ENCODE measurements around the gene LRRC7.

Gene LRRC7

DNA sequence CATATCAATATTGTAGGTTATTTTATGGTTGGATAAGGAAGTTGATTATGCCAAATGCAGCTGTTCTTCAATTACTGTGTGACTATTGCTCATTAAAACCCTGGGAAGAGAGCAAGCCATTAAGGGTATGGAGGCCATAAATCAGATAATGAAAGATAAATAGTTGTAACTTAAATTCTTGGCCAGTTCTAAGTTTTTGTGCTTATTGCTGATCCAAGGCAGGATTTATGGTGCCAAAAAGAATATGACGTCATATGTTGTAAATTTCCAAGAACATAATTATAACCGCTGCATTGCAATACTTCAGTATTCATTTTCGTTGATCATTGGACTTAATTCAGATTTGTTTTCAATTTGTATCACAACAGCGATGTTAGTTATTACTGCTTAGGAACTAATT lies 426.1 kb downstream of the LRRC7 start:
- CTCF ChIA-PET = no interaction called here
- Histone ChIP-seq H3K36me3 (ENCODE audit: control insufficient read depth in 4 of 4, insufficient read depth in 4 of 4, low read length in 3 of 4) (no peaks in the 10 kb centered on the region), H3K27ac (ENCODE audit: insufficient read depth in 1 of 2, low read depth in 1 of 2, low read length in 2 of 2, poor library complexity in 1 of 2, severe bottlenecking in 2 of 2) (no peak overlapping the region), H3K4me1 (ENCODE audit: control extremely low read depth in 1 of 4, control insufficient read depth in 4 of 4, insufficient read depth in 4 of 4, low read length in 3 of 4) (no peaks in the 10 kb centered on the region), H3K9me3 (ENCODE audit: control extremely low read depth in 1 of 5, control insufficient read depth in 4 of 5, insufficient read depth in 2 of 5, low read depth in 1 of 5, low read length in 4 of 5) (no peaks in the 10 kb centered on the region), H3K27me3 (replicated peaks in 2 of 5; ENCODE audit: control insufficient read depth in 4 of 5, insufficient read depth in 5 of 5, low read length in 4 of 5) (no peaks in the 10 kb centered on the region), H3K4me3 (ENCODE audit: control insufficient read depth in 1 of 7, extremely low read depth in 1 of 7, insufficient read depth in 4 of 7, low read depth in 2 of 7, low read length in 6 of 7) (no peak overlapping the region)
- no peak for DNase-seq
- 100% methylated on average over 3 of the region's 4 CpGs for WGBS (ENCODE audit: insufficient coverage)
- POLR2A ChIA-PET = interaction anchor here (0.7 kb wide), 1 partner anchor 162 kb away, joined by 4 read pairs; no protein-coding TSS in a partner anchor

DNA sequence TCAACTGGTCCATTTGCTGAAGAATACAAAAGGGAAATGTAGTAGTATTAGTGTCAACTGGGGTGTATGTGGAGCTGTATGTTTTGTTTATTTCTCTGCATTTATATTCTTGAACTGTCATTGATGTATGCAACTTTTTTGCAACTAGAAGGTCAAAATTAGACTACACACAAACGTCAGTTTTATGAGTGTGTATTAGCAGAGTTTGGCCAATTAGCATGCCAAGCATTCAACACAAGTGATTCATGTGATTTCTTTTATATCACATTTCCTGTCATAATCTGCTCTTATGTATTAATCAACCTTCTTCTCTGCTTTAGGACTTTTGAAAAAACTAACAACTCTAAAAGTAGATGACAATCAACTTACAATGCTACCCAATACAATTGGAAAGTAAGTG lies 426.5 kb downstream of the LRRC7 start:
- H3K27ac ChIP-seq (ENCODE audit: insufficient read depth in 1 of 2, low read depth in 1 of 2, low read length in 2 of 2, poor library complexity in 1 of 2, severe bottlenecking in 2 of 2) = no peak overlapping the region
- no peaks in the 10 kb centered on the region for H3K36me3 ChIP-seq (ENCODE audit: control insufficient read depth in 4 of 4, insufficient read depth in 4 of 4, low read length in 3 of 4)
- CTCF ChIA-PET = no interaction called here
- H3K9me3 ChIP-seq (ENCODE audit: control extremely low read depth in 1 of 5, control insufficient read depth in 4 of 5, insufficient read depth in 2 of 5, low read depth in 1 of 5, low read length in 4 of 5) = no peaks in the 10 kb centered on the region
- DNase-seq = no peak
- WGBS (ENCODE audit: insufficient coverage) = 40% methylated on average over 1 of the region's 1 CpG
- no peaks in the 10 kb centered on the region for H3K27me3 ChIP-seq (replicated peaks in 2 of 5; ENCODE audit: control insufficient read depth in 4 of 5, insufficient read depth in 5 of 5, low read length in 4 of 5)
- H3K4me1 ChIP-seq (ENCODE audit: control extremely low read depth in 1 of 4, control insufficient read depth in 4 of 4, insufficient read depth in 4 of 4, low read length in 3 of 4) = no peaks in the 10 kb centered on the region
- H3K4me3 ChIP-seq (ENCODE audit: control insufficient read depth in 1 of 7, extremely low read depth in 1 of 7, insufficient read depth in 4 of 7, low read depth in 2 of 7, low read length in 6 of 7) = no peak overlapping the region
- POLR2A ChIA-PET = interaction anchor here (1.0 kb wide), 1 partner anchor 824 kb away, joined by 3 read pairs; no protein-coding TSS in a partner anchor

DNA sequence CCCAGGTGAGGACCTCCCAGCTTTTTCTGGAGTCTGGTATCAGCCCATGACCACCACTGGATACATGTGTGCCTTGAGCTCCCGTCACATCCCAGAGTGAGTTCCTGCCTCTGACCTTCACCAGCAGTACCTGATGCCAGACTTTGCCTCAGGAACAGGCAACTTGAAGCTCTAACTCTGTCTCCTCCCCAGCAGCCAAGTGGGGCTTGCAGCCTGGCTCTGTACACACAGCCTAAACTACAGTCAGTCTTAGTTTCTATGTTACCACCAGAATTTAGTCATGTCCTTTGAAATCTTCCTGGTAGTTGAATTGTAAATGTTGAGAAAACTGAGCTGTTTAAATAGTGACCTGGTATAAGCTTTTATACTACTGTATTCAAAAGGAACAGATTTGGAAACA lies 431.1 kb downstream of the LRRC7 start:
- no peak for DNase-seq
- no peaks in the 10 kb centered on the region for H3K9me3 ChIP-seq (ENCODE audit: control extremely low read depth in 1 of 5, control insufficient read depth in 4 of 5, insufficient read depth in 2 of 5, low read depth in 1 of 5, low read length in 4 of 5)
- no peak overlapping the region for H3K27ac ChIP-seq (ENCODE audit: insufficient read depth in 1 of 2, low read depth in 1 of 2, low read length in 2 of 2, poor library complexity in 1 of 2, severe bottlenecking in 2 of 2)
- H3K4me1 ChIP-seq (ENCODE audit: control extremely low read depth in 1 of 4, control insufficient read depth in 4 of 4, insufficient read depth in 4 of 4, low read length in 3 of 4) = peaks cover 0 to 10% (median 0%) of the 10 kb centered on the region in 4 experiments
- H3K36me3 ChIP-seq (ENCODE audit: control insufficient read depth in 4 of 4, insufficient read depth in 4 of 4, low read length in 3 of 4) = no peaks in the 10 kb centered on the region
- no peaks in the 10 kb centered on the region for H3K27me3 ChIP-seq (replicated peaks in 2 of 5; ENCODE audit: control insufficient read depth in 4 of 5, insufficient read depth in 5 of 5, low read length in 4 of 5)
- no peak overlapping the region for H3K4me3 ChIP-seq (ENCODE audit: control insufficient read depth in 1 of 7, extremely low read depth in 1 of 7, insufficient read depth in 4 of 7, low read depth in 2 of 7, low read length in 6 of 7)
- 100% methylated on average over 1 of the region's 1 CpG for WGBS (ENCODE audit: insufficient coverage)
- ChIA-PET POLR2A (interaction anchor here (0.6 kb wide), 1 partner anchor 1108 kb away, joined by 3 read pairs; no protein-coding TSS in a partner anchor), CTCF (no interaction called here)

DNA sequence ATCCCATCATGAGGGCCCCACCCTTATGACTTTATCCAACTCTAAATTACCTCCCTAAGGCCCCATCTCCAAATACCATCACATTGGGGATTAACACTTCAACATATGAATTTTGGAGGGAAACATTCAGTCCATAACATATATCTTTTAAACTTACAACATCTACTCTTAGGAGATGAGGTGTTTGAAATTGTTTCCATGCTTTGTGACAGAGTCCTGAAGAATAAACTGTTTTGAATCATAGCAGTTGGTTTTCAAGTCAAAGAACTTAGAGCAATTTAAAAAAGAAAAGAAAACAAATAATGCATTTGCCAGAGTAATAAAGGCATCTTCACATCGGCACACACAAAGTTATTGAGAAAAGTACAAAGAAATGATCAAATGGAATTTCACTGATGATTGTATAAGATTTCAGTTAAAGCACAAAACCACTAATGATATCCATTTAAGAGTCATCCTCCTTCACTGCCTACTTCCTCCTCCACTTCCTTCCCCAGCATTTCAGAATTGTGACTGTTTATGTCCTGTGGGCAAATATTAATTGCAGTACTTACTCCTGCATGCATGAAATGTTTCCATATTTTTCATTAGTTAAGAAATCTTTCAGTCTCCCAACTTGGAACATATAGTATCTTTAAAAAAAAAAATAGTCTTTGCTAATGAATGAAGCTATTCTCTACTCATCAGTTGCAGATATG lies 435.6 kb downstream of the LRRC7 start:
- no CpG with 5 or more reads among the region's 1 CpG for WGBS (ENCODE audit: insufficient coverage)
- no peaks in the 10 kb centered on the region for H3K27me3 ChIP-seq (replicated peaks in 2 of 5; ENCODE audit: control insufficient read depth in 4 of 5, insufficient read depth in 5 of 5, low read length in 4 of 5)
- POLR2A ChIA-PET = no interaction called here
- peaks cover 0 to 1% (median 0%) of the 10 kb centered on the region in 5 experiments for H3K9me3 ChIP-seq (ENCODE audit: control extremely low read depth in 1 of 5, control insufficient read depth in 4 of 5, insufficient read depth in 2 of 5, low read depth in 1 of 5, low read length in 4 of 5)
- no peak overlapping the region for H3K4me3 ChIP-seq (ENCODE audit: control insufficient read depth in 1 of 7, extremely low read depth in 1 of 7, insufficient read depth in 4 of 7, low read depth in 2 of 7, low read length in 6 of 7)
- H3K4me1 ChIP-seq (ENCODE audit: control extremely low read depth in 1 of 4, control insufficient read depth in 4 of 4, insufficient read depth in 4 of 4, low read length in 3 of 4) = peaks cover 0 to 10% (median 0%) of the 10 kb centered on the region in 4 experiments
- H3K36me3 ChIP-seq (ENCODE audit: control insufficient read depth in 4 of 4, insufficient read depth in 4 of 4, low read length in 3 of 4) = no peaks in the 10 kb centered on the region
- H3K27ac ChIP-seq (ENCODE audit: insufficient read depth in 1 of 2, low read depth in 1 of 2, low read length in 2 of 2, poor library complexity in 1 of 2, severe bottlenecking in 2 of 2) = no peak overlapping the region
- CTCF ChIA-PET = no interaction called here
- DNase-seq = peak in 1 of 3 donors; percentile 8

DNA sequence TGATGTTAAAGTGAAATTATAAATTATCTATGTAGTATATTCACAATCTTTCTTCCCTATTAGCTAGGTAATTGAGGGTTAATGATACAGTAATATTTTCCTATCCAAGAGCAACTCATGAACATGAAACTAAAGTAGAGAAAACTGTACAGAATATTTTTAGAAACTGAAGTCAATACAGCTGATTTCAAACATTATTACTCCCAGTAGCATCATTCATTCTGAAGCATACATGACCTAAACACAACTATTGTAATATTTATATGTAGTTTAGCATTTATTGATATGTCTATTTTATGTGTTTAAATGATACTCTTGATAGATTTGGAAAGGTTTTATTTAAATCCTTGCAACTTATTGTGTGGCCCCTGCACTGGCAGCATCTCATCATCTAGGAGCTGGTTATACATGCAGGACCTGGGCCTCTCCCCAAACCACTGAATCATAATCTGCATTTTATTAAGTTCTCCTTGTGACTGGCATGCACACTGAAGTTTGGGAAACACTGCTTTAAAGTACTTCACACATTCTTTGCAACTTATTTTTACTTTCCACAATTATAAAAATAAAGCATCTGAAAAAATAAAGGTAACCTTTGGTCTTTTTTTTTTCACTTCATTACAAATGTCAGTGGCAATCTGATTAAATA lies 437.8 kb downstream of the LRRC7 start:
- Histone ChIP-seq H3K4me3 (ENCODE audit: control insufficient read depth in 1 of 7, extremely low read depth in 1 of 7, insufficient read depth in 4 of 7, low read depth in 2 of 7, low read length in 6 of 7) (no peak overlapping the region), H3K4me1 (ENCODE audit: control extremely low read depth in 1 of 4, control insufficient read depth in 4 of 4, insufficient read depth in 4 of 4, low read length in 3 of 4) (peaks cover 0 to 10% (median 0%) of the 10 kb centered on the region in 4 experiments), H3K9me3 (ENCODE audit: control extremely low read depth in 1 of 5, control insufficient read depth in 4 of 5, insufficient read depth in 2 of 5, low read depth in 1 of 5, low read length in 4 of 5) (peaks cover 0 to 1% (median 0%) of the 10 kb centered on the region in 5 experiments), H3K27me3 (replicated peaks in 2 of 5; ENCODE audit: control insufficient read depth in 4 of 5, insufficient read depth in 5 of 5, low read length in 4 of 5) (no peaks in the 10 kb centered on the region), H3K27ac (ENCODE audit: insufficient read depth in 1 of 2, low read depth in 1 of 2, low read length in 2 of 2, poor library complexity in 1 of 2, severe bottlenecking in 2 of 2) (no peak overlapping the region), H3K36me3 (ENCODE audit: control insufficient read depth in 4 of 4, insufficient read depth in 4 of 4, low read length in 3 of 4) (no peaks in the 10 kb centered on the region)
- ChIA-PET CTCF (no interaction called here), POLR2A (no interaction called here)
- DNase-seq = no peak

DNA sequence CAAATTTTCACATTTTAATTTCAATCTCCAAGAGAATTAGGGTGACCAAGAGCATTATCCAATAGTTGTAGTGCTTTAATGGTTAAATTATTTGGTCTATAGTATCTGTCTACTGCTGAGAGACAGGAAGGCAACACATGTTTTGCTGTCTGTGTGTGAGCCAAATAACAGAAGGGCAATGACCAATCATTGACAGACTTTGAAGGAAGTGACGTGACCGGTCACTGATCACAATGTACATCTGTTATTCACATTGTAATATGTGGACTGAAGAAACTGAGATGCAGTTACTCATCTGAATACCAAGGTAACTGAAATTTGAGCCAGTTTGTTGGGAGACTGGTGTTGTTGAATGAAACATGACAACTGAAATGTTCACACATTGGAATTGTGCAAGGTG lies 440.9 kb downstream of the LRRC7 start:
- H3K4me1 ChIP-seq (ENCODE audit: control extremely low read depth in 1 of 4, control insufficient read depth in 4 of 4, insufficient read depth in 4 of 4, low read length in 3 of 4) = peaks cover 0 to 1% (median 0%) of the 10 kb centered on the region in 4 experiments
- no peak overlapping the region for H3K27ac ChIP-seq (ENCODE audit: insufficient read depth in 1 of 2, low read depth in 1 of 2, low read length in 2 of 2, poor library complexity in 1 of 2, severe bottlenecking in 2 of 2)
- peaks cover 0 to 1% (median 0%) of the 10 kb centered on the region in 5 experiments for H3K9me3 ChIP-seq (ENCODE audit: control extremely low read depth in 1 of 5, control insufficient read depth in 4 of 5, insufficient read depth in 2 of 5, low read depth in 1 of 5, low read length in 4 of 5)
- no peak overlapping the region for H3K4me3 ChIP-seq (ENCODE audit: control insufficient read depth in 1 of 7, extremely low read depth in 1 of 7, insufficient read depth in 4 of 7, low read depth in 2 of 7, low read length in 6 of 7)
- WGBS (ENCODE audit: insufficient coverage) = no CpG with 5 or more reads among the region's 2 CpGs
- POLR2A ChIA-PET = no interaction called here
- H3K27me3 ChIP-seq (replicated peaks in 2 of 5; ENCODE audit: control insufficient read depth in 4 of 5, insufficient read depth in 5 of 5, low read length in 4 of 5) = no peaks in the 10 kb centered on the region
- DNase-seq = no peak
- H3K36me3 ChIP-seq (ENCODE audit: control insufficient read depth in 4 of 4, insufficient read depth in 4 of 4, low read length in 3 of 4) = no peaks in the 10 kb centered on the region
- CTCF ChIA-PET = no interaction called here

DNA sequence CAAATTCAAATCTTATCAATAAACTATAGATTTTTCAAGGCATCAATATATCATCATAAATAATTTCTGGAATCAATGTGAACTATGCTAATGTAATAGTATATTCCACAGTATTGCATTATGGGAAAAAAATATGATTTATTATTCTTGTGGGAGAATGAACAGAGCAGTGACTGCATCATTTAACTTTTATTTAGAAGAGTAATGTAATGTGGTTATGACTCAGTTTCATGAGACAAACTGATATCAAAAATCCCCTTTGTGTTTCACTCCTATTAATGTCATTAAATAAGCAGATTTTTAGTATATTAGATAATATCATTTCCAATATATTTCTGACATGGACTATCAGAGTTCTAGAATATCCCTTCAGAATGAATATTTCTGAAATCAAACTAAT lies 450.0 kb downstream of the LRRC7 start:
- Histone ChIP-seq H3K36me3 (ENCODE audit: control insufficient read depth in 4 of 4, insufficient read depth in 4 of 4, low read length in 3 of 4) (no peaks in the 10 kb centered on the region), H3K27me3 (replicated peaks in 2 of 5; ENCODE audit: control insufficient read depth in 4 of 5, insufficient read depth in 5 of 5, low read length in 4 of 5) (no peaks in the 10 kb centered on the region), H3K27ac (ENCODE audit: insufficient read depth in 1 of 2, low read depth in 1 of 2, low read length in 2 of 2, poor library complexity in 1 of 2, severe bottlenecking in 2 of 2) (no peak overlapping the region), H3K9me3 (ENCODE audit: control extremely low read depth in 1 of 5, control insufficient read depth in 4 of 5, insufficient read depth in 2 of 5, low read depth in 1 of 5, low read length in 4 of 5) (no peaks in the 10 kb centered on the region), H3K4me1 (ENCODE audit: control extremely low read depth in 1 of 4, control insufficient read depth in 4 of 4, insufficient read depth in 4 of 4, low read length in 3 of 4) (no peaks in the 10 kb centered on the region), H3K4me3 (ENCODE audit: control insufficient read depth in 1 of 7, extremely low read depth in 1 of 7, insufficient read depth in 4 of 7, low read depth in 2 of 7, low read length in 6 of 7) (no peak overlapping the region)
- ChIA-PET CTCF (no interaction called here), POLR2A (no interaction called here)
- no peak for DNase-seq
